HUES6 (cell line): ENCODE results near the gene TRMT10B.
"Not testable (repeated sequence)": the region's sequence is repeated elsewhere in the genome, so short reads cannot be mapped to it uniquely, and the experiment has no call there.

Experiments
- H3K27ac ChIP-seq: 2 replicates; pipeline ENCODE4 v1.7.0; 2013; ENCODE audit warnings: low read depth, mild to moderate bottlenecking, low read length, inconsistent platforms
- H3K27me3 ChIP-seq: 2 replicates; pipeline ENCODE4 v1.6.1; 2013; ENCODE audit warnings: low read length; ENCODE audit not compliant: control insufficient read depth, insufficient read depth
- H3K36me3 ChIP-seq: 2 replicates; pipeline ENCODE4 v1.6.1; 2013; ENCODE audit warnings: low read length; ENCODE audit not compliant: control insufficient read depth, insufficient read depth
- H3K4me1 ChIP-seq: 2 replicates; pipeline ENCODE4 v1.6.1; 2013; ENCODE audit warnings: low read length; ENCODE audit not compliant: control insufficient read depth, insufficient read depth
- H3K4me3 ChIP-seq: 2 replicates; pipeline ENCODE4 v1.5.1; 2013; ENCODE audit warnings: low read depth, low read length
- H3K9ac ChIP-seq: one replicate; pipeline ENCODE4 v1.6.1; 2013; ENCODE audit warnings: mild to moderate bottlenecking, low read length
- H3K9me3 ChIP-seq: 2 replicates; pipeline ENCODE4 v1.6.1; 2013; ENCODE audit warnings: low read depth, low read length; ENCODE audit not compliant: control insufficient read depth, insufficient read depth

TRMT10B gene

GRCh38 chr9:37801287-37801850, 47.8 kb downstream of the TRMT10B start:
- Histone ChIP-seq H3K27me3 (no peaks in the 10 kb centered on the region), H3K4me3 (peak overlapping the region; percentile 80), H3K9ac (peak overlapping the region; percentile 88), H3K27ac (peak overlapping the region; percentile 70; the same call in 1 of the 2 replicates), H3K4me1 (peaks cover 16% of the 10 kb centered on the region), H3K36me3 (no peaks in the 10 kb centered on the region), H3K9me3 (no peaks in the 10 kb centered on the region)

GRCh38 chr9:37801959-37802711, 48.5 kb downstream of the TRMT10B start:
- Histone ChIP-seq H3K9ac (peak overlapping the region; percentile 88), H3K36me3 (no peaks in the 10 kb centered on the region), H3K27me3 (no peaks in the 10 kb centered on the region), H3K4me3 (peak overlapping the region; percentile 80), H3K9me3 (no peaks in the 10 kb centered on the region), H3K27ac (no peak overlapping the region), H3K4me1 (peaks cover 16% of the 10 kb centered on the region)

GRCh38 chr9:37806271-37806670, 52.7 kb downstream of the TRMT10B start:
- H3K4me1 ChIP-seq = peaks cover 12% of the 10 kb centered on the region
- H3K4me3 ChIP-seq = no peak overlapping the region
- H3K9ac ChIP-seq = no peak overlapping the region
- no peaks in the 10 kb centered on the region for H3K27me3 ChIP-seq
- no peaks in the 10 kb centered on the region for H3K9me3 ChIP-seq
- no peak overlapping the region for H3K27ac ChIP-seq
- H3K36me3 ChIP-seq = no peaks in the 10 kb centered on the region

GRCh38 chr9:37809676-37810075, 56.1 kb downstream of the TRMT10B start:
- H3K27me3 ChIP-seq, H3K27ac ChIP-seq, H3K9ac ChIP-seq, H3K9me3 ChIP-seq, H3K4me1 ChIP-seq, H3K36me3 ChIP-seq, H3K4me3 ChIP-seq: not testable (repeated sequence)

- Histone ChIP-seq H3K9me3 (no peaks in the 10 kb centered on the region), H3K27ac (no peak overlapping the region), H3K9ac (no peak overlapping the region), H3K4me3 (no peak overlapping the region), H3K27me3 (no peaks in the 10 kb centered on the region), H3K36me3 (no peaks in the 10 kb centered on the region), H3K4me1 (no peaks in the 10 kb centered on the region)
Observed at GRCh38 chr9:37811906-37812476, 58.4 kb downstream of the TRMT10B start.

GRCh38 chr9:37812773-37813379, 59.3 kb downstream of the TRMT10B start:
- Histone ChIP-seq H3K27ac (no peak overlapping the region), H3K27me3 (no peaks in the 10 kb centered on the region), H3K36me3 (no peaks in the 10 kb centered on the region), H3K9ac (no peak overlapping the region), H3K9me3 (no peaks in the 10 kb centered on the region), H3K4me1 (no peaks in the 10 kb centered on the region), H3K4me3 (no peak overlapping the region)

GRCh38 chr9:37818849-37819248, 65.2 kb downstream of the TRMT10B start:
- Histone ChIP-seq H3K27me3 (no peaks in the 10 kb centered on the region), H3K27ac (no peak overlapping the region), H3K36me3 (peaks cover 10% of the 10 kb centered on the region), H3K4me1 (no peaks in the 10 kb centered on the region), H3K4me3 (no peak overlapping the region), H3K9ac (no peak overlapping the region), H3K9me3 (no peaks in the 10 kb centered on the region)

- Histone ChIP-seq H3K27me3 (no peaks in the 10 kb centered on the region), H3K36me3 (peaks cover 18% of the 10 kb centered on the region), H3K27ac (no peak overlapping the region), H3K4me3 (no peak overlapping the region), H3K9me3 (no peaks in the 10 kb centered on the region), H3K9ac (no peak overlapping the region), H3K4me1 (no peaks in the 10 kb centered on the region)
Observed at GRCh38 chr9:37820142-37820541, 66.5 kb downstream of the TRMT10B start.

GRCh38 chr9:37825174-37825573, 71.6 kb downstream of the TRMT10B start:
- H3K4me3 ChIP-seq, H3K9ac ChIP-seq, H3K27ac ChIP-seq, H3K27me3 ChIP-seq, H3K9me3 ChIP-seq, H3K4me1 ChIP-seq: not testable (repeated sequence)
- peaks cover 21% of the 10 kb centered on the region for H3K36me3 ChIP-seq

GRCh38 chr9:37827483-37828165, 74.0 kb downstream of the TRMT10B start:
- Histone ChIP-seq H3K27me3 (no peaks in the 10 kb centered on the region), H3K9ac (no peak overlapping the region), H3K4me1 (no peaks in the 10 kb centered on the region), H3K4me3 (no peak overlapping the region), H3K9me3 (no peaks in the 10 kb centered on the region), H3K36me3 (peaks cover 18% of the 10 kb centered on the region; the same call in 1 of the 2 replicates), H3K27ac (no peak overlapping the region)
